SW480 (cell line): ENCODE results near the gene ACBD3.
"Not testable (repeated sequence)": the region's sequence is repeated elsewhere in the genome, so short reads cannot be mapped to it uniquely, and the experiment has no call there.

ENCODE experiments used
- DNase-seq: peaks from one replicate; pipeline ENCODE4 v3.0.0-alpha.2; 2016; ENCODE audit warnings: low spot score

ACBD3 gene

DNA sequence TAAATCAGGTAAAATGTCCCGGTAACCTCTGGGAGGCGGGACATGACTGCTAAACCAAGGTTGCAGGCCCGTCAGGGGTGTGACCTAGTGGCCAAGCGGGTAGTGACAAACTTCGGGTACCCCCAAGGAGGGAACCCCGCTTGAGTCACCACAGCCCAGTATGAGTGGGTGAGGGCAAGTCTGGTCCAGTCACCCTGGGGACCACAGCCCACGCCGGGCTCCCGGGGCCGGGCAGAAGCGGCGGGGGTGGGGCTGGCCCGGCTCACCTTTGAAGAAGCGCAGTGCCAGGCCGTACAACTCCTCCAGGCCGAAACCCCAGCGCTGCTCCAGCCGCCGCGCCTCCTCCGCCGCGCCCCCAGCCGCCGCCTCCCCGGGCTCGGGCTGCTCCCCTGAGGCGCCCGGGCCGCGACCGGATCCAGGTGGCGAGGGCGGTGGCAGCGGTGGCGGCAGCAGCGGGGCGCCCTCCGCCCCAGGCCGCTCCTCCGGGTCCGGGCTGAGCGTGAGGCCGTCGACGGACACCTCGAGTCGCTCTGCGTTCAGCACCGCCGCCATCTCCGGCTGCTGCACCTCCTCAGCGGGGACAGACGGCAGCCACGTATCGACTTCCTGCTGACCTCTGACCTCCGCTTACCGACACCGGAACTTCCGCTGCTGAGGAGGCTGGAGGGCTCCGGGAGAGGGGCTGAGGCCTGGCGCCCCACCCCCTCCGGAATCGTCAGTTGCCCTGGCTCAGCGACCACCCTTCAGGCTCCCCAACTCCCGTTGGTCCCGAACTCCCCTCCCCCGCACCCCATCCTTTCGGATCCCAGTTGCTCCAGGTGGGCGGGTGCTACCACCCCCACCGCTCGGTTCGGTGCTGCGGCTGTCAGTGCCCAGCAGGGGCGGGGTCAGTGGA is at the start of gene ACBD3:
ACBD3 (minus strand) TSS at position 618 of the 895 bp plus-strand sequence; CDS start at position 552, 66 bp downstream.
- peak; percentile 90 for DNase-seq

DNA sequence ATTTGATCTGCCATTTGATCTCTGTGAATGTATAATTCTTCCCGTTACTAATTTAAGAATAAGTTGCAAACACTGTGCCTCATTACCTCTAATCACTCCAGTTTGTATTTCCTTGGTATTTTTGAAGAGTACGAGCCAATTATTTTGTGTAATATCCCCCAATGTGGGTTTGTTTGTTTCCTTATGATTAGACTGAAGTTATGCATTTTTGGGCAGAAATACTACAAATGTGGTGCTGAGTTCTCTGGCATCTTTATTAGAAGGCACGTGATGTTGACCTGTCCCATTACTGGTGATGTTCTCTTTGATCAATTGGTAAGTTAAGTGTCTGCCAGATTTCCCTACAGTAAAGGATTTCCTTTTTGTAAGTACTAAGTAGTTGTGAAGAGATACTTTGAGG is 47.3 kb upstream of the ACBD3 start:
- DNase-seq = no peak

DNA sequence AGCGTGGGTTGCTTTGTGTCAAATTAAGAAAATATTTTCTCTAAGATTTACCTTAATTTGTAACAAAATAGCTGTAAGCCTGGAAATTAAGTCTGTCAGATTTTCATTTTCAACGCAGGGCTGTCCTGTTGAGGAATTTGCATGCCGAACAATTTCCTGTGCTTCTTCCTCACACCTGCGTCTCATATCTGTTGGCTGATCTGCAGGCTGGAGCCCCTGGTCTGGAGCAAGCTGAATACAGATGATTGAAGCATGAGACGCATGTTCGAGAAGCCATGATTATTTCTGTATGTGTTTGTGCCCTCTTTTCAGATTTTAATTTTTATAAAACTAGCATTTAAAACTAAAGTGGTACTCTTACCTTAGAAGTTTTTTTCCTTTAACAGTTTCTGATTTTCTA is 46.8 kb upstream of the ACBD3 start:
- no peak for DNase-seq

DNA sequence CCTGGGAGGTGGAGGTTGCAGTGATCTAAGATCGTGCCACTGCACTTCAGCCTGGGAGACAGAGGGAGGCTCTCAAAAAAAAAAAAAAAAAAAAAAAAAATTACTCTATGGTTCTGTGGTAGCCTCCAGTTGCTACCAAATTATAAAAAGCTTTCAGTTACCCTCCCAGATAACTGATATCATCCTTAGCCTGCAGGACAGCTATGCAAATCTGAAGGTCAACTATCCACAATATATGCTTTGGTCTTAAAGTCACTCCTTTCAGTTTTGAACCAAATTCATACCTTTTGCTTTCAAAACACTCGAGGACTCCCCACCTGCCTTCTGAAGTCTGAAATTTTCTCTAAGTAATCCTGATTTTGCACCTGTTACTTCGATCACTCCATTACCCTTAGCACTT is 40.1 kb upstream of the ACBD3 start:
- DNase-seq = no peak

DNA sequence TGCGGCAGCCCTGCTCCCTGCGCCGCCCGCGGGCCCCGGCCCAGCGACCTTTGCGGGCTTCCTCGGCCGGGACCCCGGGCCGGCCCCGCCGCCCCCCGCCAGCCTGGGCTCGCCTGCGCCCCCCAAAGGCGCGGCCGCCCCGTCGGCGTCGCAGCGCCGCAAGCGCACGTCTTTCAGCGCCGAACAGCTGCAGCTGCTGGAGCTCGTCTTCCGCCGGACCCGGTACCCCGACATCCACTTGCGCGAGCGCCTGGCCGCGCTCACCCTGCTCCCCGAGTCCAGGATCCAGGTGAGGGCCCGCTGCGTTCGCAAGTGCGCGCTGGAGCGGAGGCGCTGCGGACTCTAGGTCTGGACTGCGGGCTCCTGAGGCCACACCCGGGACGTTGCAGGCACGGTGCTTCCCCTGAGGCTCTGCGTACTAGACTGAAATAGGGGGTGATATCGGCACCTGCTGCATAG is 37.3 kb upstream of the ACBD3 start:
- peak; percentile 30 for DNase-seq

DNA sequence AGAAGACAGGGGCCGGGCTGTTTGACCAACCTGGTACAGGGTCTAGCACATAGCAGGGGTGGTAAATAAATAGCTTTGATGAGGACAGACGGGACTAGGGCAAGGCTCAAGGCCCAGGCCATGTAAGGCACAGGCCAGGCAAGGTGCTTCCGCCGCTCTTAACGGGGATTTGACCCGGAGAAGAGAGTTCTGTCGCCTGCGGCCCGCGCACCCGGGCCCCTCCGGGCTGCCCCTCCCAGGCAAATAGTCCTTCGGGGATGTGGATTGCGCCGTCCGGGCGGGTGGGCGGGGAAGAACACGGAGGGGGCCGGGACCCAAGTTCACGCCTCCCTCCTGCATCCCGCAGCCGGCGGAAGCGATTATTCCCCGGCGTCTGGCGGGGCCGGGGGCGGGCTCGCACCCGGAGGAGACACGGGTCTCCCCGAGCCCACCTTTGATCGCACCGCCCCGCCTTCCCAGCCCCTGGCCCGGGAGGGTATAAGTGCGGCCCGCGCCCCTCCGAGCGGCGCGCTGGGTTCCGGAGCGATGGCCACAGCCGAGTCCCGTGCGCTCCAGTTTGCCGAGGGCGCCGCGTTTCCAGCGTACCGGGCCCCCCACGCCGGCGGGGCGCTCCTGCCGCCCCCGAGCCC is 36.7 kb upstream of the ACBD3 start, which contains the start of gene MIXL1:
MIXL1 (plus strand) TSS at position 508 of the 629 bp plus-strand sequence; CDS start at position 526, 18 bp downstream.
- no peak for DNase-seq

DNA sequence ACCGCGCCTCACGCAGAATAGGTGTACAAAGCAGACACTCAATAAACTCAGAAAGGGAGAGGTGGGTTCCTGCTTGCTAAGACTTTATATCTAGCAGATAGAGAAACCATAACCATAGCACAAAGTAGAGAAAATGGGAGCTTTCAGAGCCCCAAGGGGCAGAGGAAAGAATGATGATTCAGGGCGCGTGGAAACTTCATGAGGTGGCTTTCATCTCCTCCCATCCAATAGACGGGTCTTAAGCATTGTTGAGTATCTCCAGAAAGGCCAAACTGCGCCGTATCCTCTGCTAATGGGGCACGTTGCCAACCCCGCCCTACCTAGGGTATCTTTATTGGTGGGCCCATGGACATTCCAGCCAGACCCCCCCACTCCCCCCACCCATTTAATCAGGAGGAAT is 36.1 kb upstream of the ACBD3 start:
- no peak for DNase-seq

DNA sequence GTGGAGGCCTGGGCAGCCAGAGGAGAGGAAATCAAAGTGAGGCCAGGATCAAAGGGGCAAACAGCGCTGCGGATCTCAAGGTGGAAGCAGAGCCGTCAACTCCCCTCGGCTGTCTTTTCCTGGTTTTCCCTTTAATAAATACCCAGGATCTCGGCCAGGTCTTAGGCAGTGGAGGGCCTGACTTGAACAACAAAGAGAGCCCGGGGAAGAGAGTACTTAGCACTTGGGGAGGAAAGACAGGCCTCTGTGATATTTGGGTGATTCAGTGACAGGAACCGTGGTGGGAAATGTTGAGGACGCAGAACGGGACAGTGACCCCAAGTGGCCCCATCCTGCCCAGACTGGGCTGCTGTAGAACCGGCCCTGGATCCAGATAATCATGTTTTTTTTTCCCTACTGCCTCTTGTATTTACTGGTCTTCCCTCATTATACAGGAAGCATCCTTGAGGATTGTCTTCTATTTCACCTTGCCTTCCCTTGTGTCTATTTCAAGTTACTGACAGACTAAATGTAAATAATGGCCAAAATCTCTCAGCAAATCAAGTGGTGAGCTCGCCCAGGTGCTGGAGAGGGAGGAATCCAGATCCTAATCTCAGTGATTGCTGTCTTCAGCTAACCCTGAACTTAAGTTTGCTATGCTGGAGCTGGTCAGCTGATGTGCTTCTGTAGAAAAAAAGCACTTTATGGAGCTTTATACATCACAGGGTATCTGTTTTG is 34.1 kb upstream of the ACBD3 start:
- DNase-seq = no peak

DNA sequence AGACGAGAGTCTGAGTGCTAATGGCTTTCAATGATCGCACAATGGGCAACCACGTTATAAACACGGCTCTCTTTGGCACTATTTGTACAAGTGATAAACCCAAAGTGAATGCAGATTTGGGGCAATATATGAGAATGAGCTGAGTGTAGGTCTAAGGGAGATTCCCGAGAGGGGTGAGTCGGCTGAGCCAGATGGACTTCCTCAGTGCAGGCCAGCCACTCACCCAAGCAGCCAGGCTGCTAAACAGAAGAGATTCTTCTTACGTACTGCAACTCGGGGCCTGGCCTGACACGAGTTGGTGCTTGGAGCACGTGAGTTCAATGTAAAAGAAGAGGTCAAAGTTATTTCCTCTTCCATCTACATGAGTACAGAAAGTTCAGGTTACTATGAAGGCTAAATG is 30.7 kb upstream of the ACBD3 start:
- DNase-seq = no peak

DNA sequence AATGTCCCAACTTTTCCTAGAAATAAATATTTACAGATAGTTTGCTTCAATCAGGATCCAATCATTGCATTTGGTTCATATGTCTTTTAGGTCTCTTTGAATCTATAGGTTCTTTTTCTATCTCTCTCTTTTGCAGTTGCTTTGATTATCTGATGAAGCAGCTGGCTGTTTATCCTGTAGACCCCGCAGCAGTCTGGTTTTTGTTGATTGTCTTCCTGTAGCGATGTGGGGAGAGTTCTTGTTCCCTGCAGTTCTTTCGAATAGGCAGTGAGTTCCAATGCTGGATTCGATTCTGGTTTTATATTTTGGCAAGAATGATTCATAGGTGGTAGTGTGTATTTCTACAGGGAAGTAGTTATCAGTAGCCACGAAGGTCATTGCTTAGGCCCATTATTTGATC is 29.5 kb upstream of the ACBD3 start:
- DNase-seq = no peak

DNA sequence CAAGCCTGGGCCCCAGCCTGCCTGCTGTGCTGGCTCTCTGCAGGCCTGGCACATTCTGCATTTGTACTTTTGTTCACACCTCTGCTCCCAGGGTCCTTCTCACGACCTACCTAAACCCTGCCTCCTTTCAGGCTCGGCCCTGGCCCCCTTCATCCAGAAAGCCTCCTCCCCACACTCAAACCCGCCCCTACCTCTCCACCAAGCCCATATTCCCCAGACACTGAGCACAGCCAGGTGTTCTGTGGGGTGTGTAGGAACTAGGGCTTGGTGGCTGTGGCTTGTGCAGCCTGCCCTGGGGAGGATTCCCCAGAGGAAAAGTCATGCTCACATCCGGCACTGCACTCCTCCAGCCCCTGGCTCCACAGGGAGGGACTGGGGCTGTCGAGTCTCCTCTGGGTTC is 28.7 kb upstream of the ACBD3 start:
- DNase-seq = no peak

DNA sequence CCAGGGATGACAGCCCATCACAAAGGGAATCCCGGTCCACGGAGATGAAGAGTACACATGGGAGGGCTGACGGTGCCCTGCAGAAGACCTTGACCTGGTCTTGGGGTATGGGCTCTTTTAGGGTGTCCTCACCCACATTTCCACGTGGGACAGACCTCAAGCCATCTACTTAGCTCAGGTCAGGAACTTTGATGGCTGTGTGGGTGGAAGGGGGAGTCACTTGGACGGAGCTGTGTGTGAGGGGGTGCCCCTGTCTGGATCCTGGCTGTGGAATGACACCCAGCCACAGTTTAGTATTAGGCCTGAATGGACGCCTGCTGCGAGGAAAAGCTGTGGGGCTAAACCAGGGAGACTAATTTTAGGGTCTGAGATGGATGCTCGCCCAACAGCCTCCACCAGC is 26.0 kb upstream of the ACBD3 start:
- no peak for DNase-seq

DNA sequence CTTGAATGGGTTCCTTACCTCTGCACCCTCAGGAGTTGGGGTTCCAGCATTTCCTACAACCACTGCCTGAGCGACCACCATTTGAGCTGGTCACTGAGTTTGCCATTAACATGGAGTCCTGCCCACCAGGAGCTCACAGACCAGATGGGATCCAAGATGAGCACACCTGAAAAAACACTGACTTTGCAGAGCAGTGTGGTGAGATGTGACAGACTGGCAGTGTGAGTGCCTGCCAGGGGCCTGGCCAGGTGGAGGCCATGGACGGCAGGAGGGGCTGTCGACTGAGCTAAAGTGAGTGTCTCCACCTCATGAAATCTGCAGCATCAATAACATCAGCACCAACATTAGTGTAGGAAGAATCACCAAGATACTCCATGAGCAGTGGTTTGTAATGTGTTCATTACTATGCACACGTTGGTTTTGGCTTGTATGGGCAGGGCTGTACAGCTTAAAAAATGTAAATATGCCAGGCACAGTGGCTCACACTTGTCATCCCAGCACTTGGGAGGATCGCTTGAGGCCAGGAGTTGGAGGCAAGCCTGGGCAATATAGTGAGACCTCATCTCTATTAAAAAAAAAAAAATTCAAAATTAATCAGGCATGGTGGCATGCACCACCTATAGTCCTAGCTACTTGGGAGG is 24.8 kb upstream of the ACBD3 start:
- no peak for DNase-seq

DNA sequence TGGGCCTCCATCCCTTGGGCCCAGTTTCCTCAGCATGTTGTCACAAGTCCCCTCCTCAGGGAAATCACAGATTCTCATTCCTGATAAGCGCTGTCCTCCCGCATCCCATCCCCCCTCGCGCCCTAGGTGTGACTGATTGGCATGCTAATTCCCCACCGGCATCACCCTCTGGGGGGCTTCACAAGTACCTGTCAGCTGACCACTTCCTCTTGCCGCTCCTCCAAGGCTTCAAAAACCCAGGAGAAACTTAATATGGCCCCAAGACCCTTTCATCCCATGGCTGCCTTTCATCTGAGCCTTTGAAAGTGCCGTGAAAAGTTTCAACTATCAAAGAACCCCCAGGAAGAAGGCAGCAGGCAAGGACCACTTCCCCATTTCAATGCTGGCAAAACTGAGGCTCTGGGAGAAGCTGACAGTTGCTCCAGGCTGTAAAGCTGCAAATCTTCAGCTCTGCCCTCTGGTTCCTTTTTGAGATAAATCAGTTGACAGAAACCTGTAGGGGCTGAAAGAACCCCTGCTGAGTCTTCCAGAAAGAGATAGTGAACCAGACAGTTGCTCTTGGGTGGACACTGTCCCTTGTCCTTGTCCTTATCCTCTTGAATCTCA is 24.1 kb upstream of the ACBD3 start:
- DNase-seq = no peak

DNA sequence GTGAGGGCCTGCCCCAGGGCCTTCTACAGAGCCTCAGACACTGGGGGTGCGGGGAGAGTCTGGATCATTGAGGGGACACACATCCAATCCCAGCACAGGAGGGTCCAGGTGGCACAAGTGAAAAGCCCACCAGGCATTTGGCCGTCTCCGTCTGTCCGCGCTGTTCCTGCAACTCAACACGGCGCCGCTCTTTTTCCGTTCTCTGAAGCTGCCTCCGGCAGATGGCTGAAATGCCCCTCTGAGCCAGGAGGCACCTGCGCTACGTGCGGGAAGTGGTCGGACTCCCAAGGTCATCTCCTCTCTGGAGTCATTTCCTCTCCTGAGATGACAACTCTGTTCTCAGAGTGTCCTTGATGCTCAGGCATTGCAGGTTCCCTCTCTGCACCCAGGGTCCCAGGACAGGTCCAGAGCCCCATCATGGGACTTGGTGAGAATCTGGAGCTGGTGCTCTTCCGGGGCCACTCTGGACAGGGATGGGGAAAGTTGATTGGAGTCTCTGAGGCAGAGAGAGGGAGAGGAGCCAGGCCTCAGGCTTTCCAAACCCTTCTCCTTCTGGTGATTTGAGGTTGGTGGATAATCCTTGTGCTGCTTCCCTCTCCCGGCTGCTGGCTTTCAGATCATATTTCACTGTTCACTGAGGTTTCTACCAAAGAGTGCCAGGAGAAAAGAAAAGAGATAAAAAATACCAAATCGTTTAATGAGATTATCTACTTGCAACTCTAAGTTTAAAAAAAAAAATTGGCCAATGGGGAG is 22.9 kb upstream of the ACBD3 start:
- no peak for DNase-seq

DNA sequence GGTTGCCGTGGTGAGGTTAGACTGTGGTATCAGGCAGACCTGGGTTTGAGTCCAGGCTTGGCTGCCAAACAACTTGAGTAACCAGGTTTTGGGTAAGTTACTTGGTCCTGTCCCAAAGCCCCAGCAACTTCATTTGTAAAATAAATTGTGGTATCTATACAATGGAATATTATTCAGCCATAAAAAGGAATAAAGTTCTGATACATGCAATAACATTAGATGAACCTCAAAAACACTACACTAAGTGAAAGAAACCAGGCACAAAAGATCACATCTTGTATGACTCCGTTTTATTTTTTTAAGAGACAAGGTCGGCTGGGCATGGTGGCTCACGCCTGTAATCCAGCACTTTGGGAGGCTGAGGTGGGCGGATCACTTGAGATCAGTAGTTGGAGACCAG is 20.5 kb upstream of the ACBD3 start:
- DNase-seq = no peak

DNA sequence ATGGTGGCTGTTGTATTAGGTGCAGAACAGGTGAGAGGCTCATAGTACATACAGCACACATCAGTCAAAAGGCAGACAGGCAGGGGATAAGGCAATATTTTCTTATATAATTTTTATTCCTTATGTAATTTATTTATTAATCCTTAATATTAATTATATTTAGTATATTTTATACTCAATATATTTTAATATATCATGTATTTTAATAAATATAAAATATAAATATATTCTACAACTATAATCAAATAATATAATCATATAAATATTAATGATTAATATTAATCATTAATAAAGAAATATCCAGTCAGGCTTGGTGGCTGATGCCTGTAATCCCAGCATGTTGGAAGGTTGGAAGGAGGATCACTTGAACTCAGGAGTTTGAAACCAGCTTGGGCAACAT is 17.7 kb upstream of the ACBD3 start:
- DNase-seq = no peak

DNA sequence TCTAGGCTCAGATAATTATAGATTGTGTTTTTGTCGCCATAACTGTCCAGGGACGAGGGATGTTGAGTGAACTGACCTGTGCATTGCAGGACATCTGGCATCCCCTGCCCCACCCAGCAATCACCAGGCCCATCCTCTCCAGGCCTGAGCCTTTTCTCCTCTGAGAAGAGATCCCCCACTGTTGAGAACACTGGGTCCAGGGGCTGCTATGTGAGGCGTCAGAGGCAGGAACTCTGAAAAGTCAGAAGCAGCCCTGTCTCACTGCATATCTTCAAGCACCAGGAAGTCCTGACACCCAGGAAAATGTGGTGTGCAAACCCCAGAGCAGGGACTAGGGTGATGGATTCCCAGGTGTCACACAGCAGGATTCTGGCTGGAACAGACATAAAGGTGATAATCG is 17.1 kb upstream of the ACBD3 start:
- no peak for DNase-seq

DNA sequence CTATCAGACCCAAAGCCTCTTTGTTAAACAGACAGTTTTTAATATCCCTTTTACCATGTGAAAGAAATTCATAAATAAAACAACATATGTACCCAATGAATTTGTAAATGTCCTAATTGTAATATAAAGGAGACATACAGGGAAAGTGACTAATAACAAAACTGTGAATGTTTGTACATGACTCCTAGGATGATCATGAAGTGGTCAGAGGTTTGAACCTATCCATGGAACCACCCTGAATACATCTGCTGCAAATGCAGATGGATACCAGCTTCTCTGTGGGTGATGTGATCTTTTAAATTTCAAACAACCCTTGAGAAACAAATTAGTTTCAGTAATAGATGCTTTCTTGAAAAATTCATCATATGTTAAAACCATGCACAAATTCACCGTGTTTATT is 16.7 kb upstream of the ACBD3 start:
- no peak for DNase-seq

DNA sequence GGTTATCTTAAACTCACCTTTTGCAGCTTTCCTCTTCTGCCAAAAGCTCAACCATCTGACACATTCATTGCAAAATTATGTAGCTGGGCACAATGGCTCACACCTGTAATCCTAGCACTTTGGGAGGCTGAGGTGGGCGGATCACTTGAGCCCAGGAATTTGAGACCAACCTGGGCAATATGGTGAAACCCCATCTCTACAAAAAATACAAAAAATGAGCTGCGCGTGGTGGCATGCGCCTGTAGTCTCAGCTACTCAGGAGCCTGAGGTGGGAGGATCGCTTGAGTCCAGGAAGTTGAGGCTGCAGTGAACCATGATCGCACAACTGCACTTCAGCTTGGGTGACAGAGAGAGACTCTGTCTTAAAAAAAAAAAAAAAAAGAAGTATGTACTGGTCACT is 16.1 kb upstream of the ACBD3 start:
- not testable (repeated sequence) for DNase-seq

DNA sequence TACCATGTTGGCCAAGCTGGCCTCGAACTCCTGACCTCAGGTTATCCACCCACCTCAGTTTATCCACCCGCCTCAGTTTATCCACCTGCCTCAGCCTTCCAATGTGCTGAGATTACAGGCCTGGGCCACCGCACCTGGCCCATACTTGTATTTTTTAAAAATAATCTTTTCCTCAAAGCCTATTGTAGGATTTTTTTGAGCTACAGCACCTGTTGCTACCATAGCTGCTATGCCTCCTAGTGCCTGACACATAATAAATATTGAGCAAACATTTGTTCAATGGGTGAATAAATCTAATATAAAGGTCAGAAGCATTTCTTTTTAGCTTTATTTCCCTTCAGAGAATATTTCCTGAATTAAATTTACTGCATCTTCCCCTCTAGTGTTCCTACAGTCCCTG is 15.7 kb upstream of the ACBD3 start:
- no peak for DNase-seq
